GM23338 (cell line): ENCODE measurements around the gene ZBTB26. TPM values are rescaled to one million over a fixed set of nuclear protein-coding genes. Genes with fewer than 3 reads are reported as not detected.

Source experiments
- ATAC-seq: fragments of 200-7000 bp; cut with Tn5 transposase; 3 replicates; pipeline ENCODE4 v1.9.1; 2020
- DNase-seq: peaks from one replicate; pipeline ENCODE4 v3.0.0-alpha.2; 2015; ENCODE audit warnings: low spot score
- H2AFZ ChIP-seq: fragments of 200-600 bp; sonication (generic); 2 replicates; pipeline ENCODE4 v1.8.0; 2016; ENCODE audit warnings: antibody characterized with exemption, mild to moderate bottlenecking, moderate library complexity
- H3F3A ChIP-seq: fragments of 200-600 bp; sonication (generic); replicated peaks from 2 replicates; pipeline ENCODE4 v1.8.0; 2017; ENCODE audit warnings: antibody characterized with exemption, mixed run types, low read depth
- H3K27ac ChIP-seq: fragments of 200-600 bp; sonication (generic); 2 replicates; pipeline ENCODE4 v1.6.1; 2016; ENCODE audit warnings: low read depth
- H3K27me3 ChIP-seq: fragments of 200-600 bp; sonication (generic); 2 replicates; pipeline ENCODE4 v1.8.0; 2016; ENCODE audit warnings: mild to moderate bottlenecking, mixed run types, moderate library complexity; ENCODE audit not compliant: insufficient read depth
- H3K36me3 ChIP-seq: fragments of 200-600 bp; sonication (generic); 2 replicates; pipeline ENCODE4 v1.8.0; 2016; ENCODE audit warnings: mild to moderate bottlenecking; ENCODE audit not compliant: insufficient read depth
- H3K4me1 ChIP-seq: fragments of 200-600 bp; sonication (generic); 2 replicates; pipeline ENCODE4 v1.8.0; 2016; ENCODE audit warnings: mild to moderate bottlenecking, moderate library complexity; ENCODE audit not compliant: insufficient read depth
- H3K4me2 ChIP-seq: fragments of 200-600 bp; sonication (generic); 2 replicates; pipeline ENCODE4 v1.7.1; 2017; ENCODE audit warnings: mixed run types
- H3K4me3 ChIP-seq: fragments of 200-600 bp; sonication (generic); 2 replicates; pipeline ENCODE4 v1.6.1; 2016; ENCODE audit warnings: mixed run types
- H3K79me2 ChIP-seq: fragments of 200-600 bp; sonication (generic); replicated peaks from 2 replicates; pipeline ENCODE4 v1.8.0; 2017; ENCODE audit warnings: mild to moderate bottlenecking; ENCODE audit not compliant: insufficient read depth
- H3K9me2 ChIP-seq: fragments of 200-600 bp; sonication (generic); 2 replicates; pipeline ENCODE4 v1.8.0; 2017; ENCODE audit not compliant: insufficient read depth
- H4K20me1 ChIP-seq: fragments of 200-600 bp; sonication (generic); replicated peaks from 2 replicates; pipeline ENCODE4 v1.8.0; 2017; ENCODE audit warnings: mild to moderate bottlenecking; ENCODE audit not compliant: insufficient read depth
- H3K27ac Mint-ChIP-seq: 2 replicates; pipeline ENCODE4 v1.8.0; 2020; ENCODE audit warnings: inconsistent platforms, mild to moderate bottlenecking, moderate library complexity, mixed read lengths
- H3K27me3 Mint-ChIP-seq: 3 replicates; pipeline ENCODE4 v1.8.0; 2022; ENCODE audit warnings: low read depth, mild to moderate bottlenecking, moderate library complexity, mixed read lengths, inconsistent platforms; ENCODE audit not compliant: insufficient read depth, poor library complexity
- H3K36me3 Mint-ChIP-seq: 3 replicates; pipeline ENCODE4 v1.8.0; 2021; ENCODE audit warnings: low read depth, mild to moderate bottlenecking, inconsistent platforms, moderate library complexity, mixed read lengths
- H3K4me1 Mint-ChIP-seq: 3 replicates; pipeline ENCODE4 v1.8.0; 2020; ENCODE audit warnings: mild to moderate bottlenecking, inconsistent platforms, mixed read lengths
- H3K4me3 Mint-ChIP-seq: 3 replicates; pipeline ENCODE4 v1.8.0; 2021; ENCODE audit warnings: moderate library complexity, mild to moderate bottlenecking, inconsistent platforms, mixed read lengths
- H3K9me3 Mint-ChIP-seq: 3 replicates; pipeline ENCODE4 v1.8.0; 2020; ENCODE audit warnings: moderate library complexity, mild to moderate bottlenecking, inconsistent platforms, mixed read lengths
- CREB1 ChIP-seq: fragments of 250-450 bp; sonication (Bioruptor Pico); IDR thresholded peaks from 2 replicates; pipeline ENCODE4 v1.5.0; 2020; ENCODE audit warnings: low read depth, mild to moderate bottlenecking, moderate library complexity
- CTCF ChIP-seq, 2 experiments: fragments of 200-600 bp in 1 of 2; sonication (generic) in 1 of 2; conservative IDR thresholded peaks; 2 replicates each; pipeline versions ENCODE4 v1.5.1 to v1.6.1; 2016 to 2017; ENCODE audit warnings: antibody characterized with exemption in 2 of 2, low read depth in 2 of 2, mild to moderate bottlenecking in 2 of 2, moderate library complexity in 1 of 2
- EZH2 ChIP-seq: fragments of 200-600 bp; sonication (generic); IDR thresholded peaks from one replicate; pipeline ENCODE4 v1.8.0; 2017; ENCODE audit warnings: antibody characterized with exemption, mild to moderate bottlenecking, low read depth; ENCODE audit not compliant: unreplicated experiment
- JUNB ChIP-seq: IDR thresholded peaks from one replicate; pipeline ENCODE4 v1.6.1; 2016; ENCODE audit warnings: antibody characterized with exemption; ENCODE audit not compliant: unreplicated experiment
- NANOG ChIP-seq: IDR thresholded peaks from 2 replicates; pipeline ENCODE4 v1.6.1; 2016; ENCODE audit warnings: antibody characterized with exemption, borderline replicate concordance
- POLR2AphosphoS5 ChIP-seq: IDR thresholded peaks from 2 replicates; pipeline ENCODE4 v1.6.1; 2016; ENCODE audit warnings: antibody characterized with exemption, low read depth
- REST ChIP-seq: IDR thresholded peaks from one replicate; pipeline ENCODE4 v1.6.1; 2018; ENCODE audit warnings: antibody characterized with exemption; ENCODE audit not compliant: unreplicated experiment
- STAT1 ChIP-seq: IDR thresholded peaks from one replicate; pipeline ENCODE4 v1.6.1; 2016; ENCODE audit warnings: antibody characterized with exemption; ENCODE audit not compliant: unreplicated experiment
- ZNF114 ChIP-seq: fragments of 250-450 bp; sonication (Bioruptor Pico); IDR thresholded peaks from 2 replicates; pipeline ENCODE4 v1.5.0; 2020; ENCODE audit warnings: mild to moderate bottlenecking, moderate library complexity
- ZNF331 ChIP-seq: fragments of 250-450 bp; sonication (Bioruptor Pico); IDR thresholded peaks from 2 replicates; pipeline ENCODE4 v1.5.0; 2020; ENCODE audit warnings: low read depth, mild to moderate bottlenecking, moderate library complexity
- ZNF462 ChIP-seq: fragments of 250-450 bp; sonication (Bioruptor Pico); IDR thresholded peaks from 2 replicates; pipeline ENCODE4 v1.5.0; 2020; ENCODE audit warnings: mild to moderate bottlenecking, moderate library complexity
- polyA plus RNA-seq: library from polyadenylated mRNA; unstranded; fragments of >200 nt; fragmentation: Nextera tagmentation; extraction: Ambion mirVana; gene quantifications from 2 replicates; pipeline ENCODE4 v1.2.1, GENCODE V29; 2016
- total RNA-seq: library from RNA; depleted of rRNA; stranded (reverse); fragments of >200 nt; shearing (Covaris generic); gene quantifications from 2 replicates; pipeline ENCODE4 v1.2.3, GENCODE V29; 2014

ZBTB26 gene
- total and polyA plus RNA-seq, 2 experiments from 2014 or later = 3.0 to 9.0 TPM

- Histone ChIP-seq H3K36me3 (no peaks in the 10 kb centered on the region), H3F3A (0 out of 2 replicates have a peak, but pooled peaks cover 4% of the 10 kb centered on the region), H3K27ac (no peak overlapping the region), H2AFZ (no peak overlapping the region), H3K4me2 (no peak overlapping the region), H3K4me1 (peaks cover 12% of the 10 kb centered on the region), H3K9me2 (no peaks in the 10 kb centered on the region), H3K4me3 (no peak overlapping the region), H3K79me2 (peaks cover 45% of the 10 kb centered on the region), H3K27me3 (no peaks in the 10 kb centered on the region), H4K20me1 (no peaks in the 10 kb centered on the region)
- no peak for DNase-seq
- Mint-ChIP-seq H3K36me3 (peaks cover 16% of the 10 kb centered on the region; the same call in 1 of the 3 replicates), H3K4me3 (no peak overlapping the region), H3K9me3 (no peaks in the 10 kb centered on the region), H3K27ac (no peak overlapping the region), H3K4me1 (peaks cover 13% of the 10 kb centered on the region), H3K27me3 (peaks cover 5% of the 10 kb centered on the region)
- no peak for ATAC-seq
- TF ChIP-seq REST = no peak
- TF ChIP-seq CREB1 (CRISPR knock-in tag) = no peak
- no peak for TF ChIP-seq JUNB
- no peak for TF ChIP-seq CTCF (conservative IDR thresholded peaks at IDR 0.05; ENCODE audit: low read depth in 2 of 2)
- no peak for TF ChIP-seq POLR2AphosphoS5
- no peak for TF ChIP-seq ZNF462 (CRISPR knock-in tag)
- no peak for TF ChIP-seq EZH2
- no peak for TF ChIP-seq ZNF114
- no peak for TF ChIP-seq STAT1
- no peak for TF ChIP-seq NANOG
- TF ChIP-seq ZNF331 (CRISPR knock-in tag) = no peak
Observed at GRCh38 chr9:122918310-122918709, 13.0 kb downstream of the ZBTB26 start.
